PC-9 (cell line): ENCODE measurements around the gene EVI5. TPM values are rescaled to one million over a fixed set of nuclear protein-coding genes. Genes with fewer than 3 reads are reported as not detected.

ENCODE experiments used
- BruUV-seq: library from RNA; stranded (reverse); fragments of 400-500 nt; replicated peaks from 2 replicates; lab custom pipeline; 2021; lab: Mats Ljungman, UMichigan
- CTCF ChIA-PET: fragments of 300-600 bp; sonication (Branson Sonifier 250); formaldehyde crosslinking; loops from one replicate; lab custom pipeline; 2022; ENCODE audit warnings: antibody characterized with exemption; lab: Charles Lee
- POLR2A ChIA-PET: fragments of 300-600 bp; sonication (Branson Sonifier 250); formaldehyde crosslinking; loops from one replicate; lab custom pipeline; 2022; ENCODE audit warnings: antibody characterized with exemption; ENCODE audit not compliant: unreplicated experiment; lab: Charles Lee
- DNase-seq, 2 experiments: peaks; one replicate each; pipeline versions ENCODE4 v3.0.0 to v3.0.0-alpha.2; 2015 to 2022; ENCODE audit warnings: mixed read lengths in 1 of 2
- H2AFZ ChIP-seq: fragments of 200-600 bp; sonication (generic); 2 replicates; pipeline ENCODE4 v1.8.1; 2017; ENCODE audit warnings: antibody characterized with exemption
- H3F3A ChIP-seq: fragments of 200-600 bp; sonication (generic); 2 replicates; pipeline ENCODE4 v1.8.1; 2017; ENCODE audit warnings: antibody characterized with exemption, mild to moderate bottlenecking, low read depth; ENCODE audit not compliant: insufficient read depth
- H3K27ac ChIP-seq: fragments of 200-600 bp; sonication (generic); 2 replicates; pipeline ENCODE4 v1.6.1; 2016; ENCODE audit warnings: mixed run types
- H3K27me3 ChIP-seq: fragments of 200-600 bp; sonication (generic); 2 replicates; pipeline ENCODE4 v1.6.1; 2016; ENCODE audit warnings: low read depth, mixed run types; ENCODE audit not compliant: insufficient read depth
- H3K36me3 ChIP-seq: fragments of 200-600 bp; sonication (generic); 2 replicates; pipeline ENCODE4 v1.6.1; 2016; ENCODE audit warnings: low read depth, mixed run types
- H3K4me1 ChIP-seq: fragments of 200-600 bp; sonication (generic); replicated peaks from 2 replicates; pipeline ENCODE4 v1.6.1; 2016; ENCODE audit warnings: mixed run types; ENCODE audit not compliant: insufficient read depth
- H3K4me2 ChIP-seq: fragments of 200-600 bp; sonication (generic); 2 replicates; pipeline ENCODE4 v1.6.1; 2017; ENCODE audit warnings: mixed run types
- H3K4me3 ChIP-seq: fragments of 200-600 bp; sonication (generic); 2 replicates; pipeline ENCODE4 v1.6.1; 2016; ENCODE audit warnings: mixed run types
- H3K79me2 ChIP-seq: fragments of 200-600 bp; sonication (generic); 2 replicates; pipeline ENCODE4 v1.6.1; 2017; ENCODE audit warnings: low read depth, mixed run types
- H3K9me2 ChIP-seq: fragments of 200-600 bp; sonication (generic); 2 replicates; pipeline ENCODE4 v1.8.1; 2017; ENCODE audit warnings: mild to moderate bottlenecking; ENCODE audit not compliant: insufficient read depth
- H3K9me3 ChIP-seq: fragments of 200-600 bp; sonication (generic); 2 replicates; pipeline ENCODE4 v1.8.1; 2016; ENCODE audit warnings: low read depth; ENCODE audit not compliant: insufficient read depth
- H4K20me1 ChIP-seq: fragments of 200-600 bp; sonication (generic); 2 replicates; pipeline ENCODE4 v1.8.1; 2017; ENCODE audit not compliant: insufficient read depth
- CTCF ChIP-seq: fragments of 200-600 bp; sonication (generic); conservative IDR thresholded peaks from 2 replicates; pipeline ENCODE4 v1.6.1; 2017; ENCODE audit warnings: mixed run types, antibody characterized with exemption, mild to moderate bottlenecking, moderate library complexity
- EZH2 ChIP-seq: fragments of 200-600 bp; sonication (generic); IDR thresholded peaks from 2 replicates; pipeline ENCODE4 v1.8.0; 2017; ENCODE audit warnings: antibody characterized with exemption, low read depth
- intact Hi-C: fragments of 100-400 bp; cut with micrococcal nuclease; formaldehyde crosslinking; loops from one replicate; pipeline ENCODE4 v1.10.0; 2022; ENCODE audit not compliant: unreplicated experiment
- total RNA-seq: library from RNA; stranded (reverse); gene quantifications from 2 replicates; pipeline ENCODE4 v1.2.3, GENCODE V29; 2021

EVI5 gene
- total RNA-seq, 1 experiment from 2014 or later: 32.0 TPM

DNA sequence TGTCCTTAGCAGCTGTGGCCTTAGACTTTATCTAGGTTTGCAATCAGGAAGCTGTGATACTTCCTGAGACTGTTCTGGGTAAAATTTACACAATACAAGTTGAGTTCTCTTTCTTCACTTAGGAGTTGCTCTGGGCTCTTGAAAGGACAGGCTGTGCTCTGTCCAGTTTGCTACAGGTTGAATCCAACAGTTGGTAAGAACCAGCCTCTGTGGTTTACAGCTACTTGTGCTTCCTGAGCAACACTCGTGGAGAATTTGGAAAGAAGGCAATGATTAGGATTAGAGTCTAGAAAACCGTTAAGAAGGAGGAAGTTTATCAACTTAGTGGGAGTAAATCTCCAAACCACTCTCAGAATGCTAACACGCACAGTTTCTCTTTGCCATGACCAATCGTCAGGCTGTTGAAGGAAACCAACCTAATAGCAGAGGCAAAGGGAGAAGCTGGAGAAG is 325.0 kb downstream of the EVI5 start:
- Histone ChIP-seq H3K9me3 (no peaks in the 10 kb centered on the region), H3K27me3 (no peaks in the 10 kb centered on the region), H3K27ac (no peak overlapping the region), H3K9me2 (no peaks in the 10 kb centered on the region), H3K4me3 (no peak overlapping the region), H3K4me2 (no peak overlapping the region), H3K4me1 (no peaks in the 10 kb centered on the region), H2AFZ (peak overlapping the region; percentile 50; the same call in 1 of the 2 replicates), H3K79me2 (no peaks in the 10 kb centered on the region), H3F3A (no peaks in the 10 kb centered on the region), H4K20me1 (no peaks in the 10 kb centered on the region), H3K36me3 (no peaks in the 10 kb centered on the region)
- ChIA-PET POLR2A (no interaction called here), CTCF (no interaction called here)
- intact Hi-C loops: no loop called here
- BruUV-seq: no TSS peak
- no peak for DNase-seq
- TF ChIP-seq EZH2: no peak
- TF ChIP-seq CTCF: no peak

Other genes with a start within 250 kb of the EVI5 start
- gene RPL5, start 46.9 kb upstream of the EVI5 start, total RNA-seq: 1,021 and 1,050 TPM in 2 replicates
- gene DIPK1A, start 176.4 kb upstream of the EVI5 start, total RNA-seq: 10.5 and 11.2 TPM in 2 replicates